ENCODE data around the gene DMRT2. TPM values are rescaled to one million over a fixed set of nuclear protein-coding genes. Genes with fewer than 3 reads are reported as not detected.

Gene DMRT2
- total RNA-seq, 3 donors from 2014 or later: 1.3 to 16.0 (median 5.2) TPM

- no peaks in the 10 kb centered on the region for H3K36me3 ChIP-seq
- intact Hi-C loops (cut with DNase I; ENCODE audit: low total_unique reads): no loop called here
- H3K4me3 ChIP-seq: no peak overlapping the region
- H3K27me3 ChIP-seq: no peaks in the 10 kb centered on the region
- no peak for TF ChIP-seq POLR2AphosphoS5 (IDR thresholded peaks at IDR 0.05)
- no peak for TF ChIP-seq CTCF (IDR thresholded peaks at IDR 0.05)
- TF ChIP-seq POLR2A (IDR thresholded peaks at IDR 0.05): no peak
- no peak overlapping the region for H3K27ac ChIP-seq
- H3K9me3 ChIP-seq: no peaks in the 10 kb centered on the region
- DNase-seq (ENCODE audit: low spot score in 2 of 2): peak in 1 of 2 donors; percentile 29
- H3K4me1 ChIP-seq: no peaks in the 10 kb centered on the region
Measured at GRCh38 chr9:1071730-1072129, 21.6 kb downstream of the DMRT2 start.

- intact Hi-C loops (cut with DNase I; ENCODE audit: low total_unique reads): no loop called here
- DNase-seq (ENCODE audit: low spot score in 2 of 2): no peak
Measured at GRCh38 chr9:1073497-1073896, 23.3 kb downstream of the DMRT2 start.

GRCh38 chr9:1077616-1078015, 27.5 kb downstream of the DMRT2 start:
- Histone ChIP-seq H3K4me3 (no peak overlapping the region), H3K27me3 (peaks cover 0 to 4% of the 10 kb centered on the region in 2 donors), H3K36me3 (no peaks in the 10 kb centered on the region), H3K27ac (no peak overlapping the region), H3K4me1 (no peaks in the 10 kb centered on the region), H3K9me3 (no peaks in the 10 kb centered on the region)
- DNase-seq (ENCODE audit: low spot score in 2 of 2): no peak
- intact Hi-C loops (cut with DNase I; ENCODE audit: low total_unique reads): no loop called here
- no peak for TF ChIP-seq POLR2A (IDR thresholded peaks at IDR 0.05)
- TF ChIP-seq POLR2AphosphoS5 (IDR thresholded peaks at IDR 0.05): no peak
- no peak for TF ChIP-seq CTCF (IDR thresholded peaks at IDR 0.05)

More at GRCh38 chr9:1073497-1073896, 23.3 kb downstream of the DMRT2 start:
- Histone ChIP-seq H3K27me3 (no peaks in the 10 kb centered on the region), H3K4me3 (no peak overlapping the region), H3K36me3 (no peaks in the 10 kb centered on the region), H3K4me1 (no peaks in the 10 kb centered on the region), H3K27ac (no peak overlapping the region), H3K9me3 (no peaks in the 10 kb centered on the region)
- no peak for TF ChIP-seq POLR2AphosphoS5 (IDR thresholded peaks at IDR 0.05)
- TF ChIP-seq CTCF (IDR thresholded peaks at IDR 0.05): no peak
- no peak for TF ChIP-seq POLR2A (IDR thresholded peaks at IDR 0.05)

- H3K27ac ChIP-seq: no peak overlapping the region
- H3K4me1 ChIP-seq: no peaks in the 10 kb centered on the region
- no peak for DNase-seq (ENCODE audit: low spot score in 2 of 2)
- TF ChIP-seq CTCF (IDR thresholded peaks at IDR 0.05): no peak
- no peak for TF ChIP-seq POLR2A (IDR thresholded peaks at IDR 0.05)
- no peak for TF ChIP-seq POLR2AphosphoS5 (IDR thresholded peaks at IDR 0.05)
- peaks cover 0 to 4% of the 10 kb centered on the region in 2 donors for H3K27me3 ChIP-seq
- H3K4me3 ChIP-seq: peak overlapping the region; percentile 27 to 58 (median 33)
- H3K36me3 ChIP-seq: no peaks in the 10 kb centered on the region
- intact Hi-C loops (cut with DNase I; ENCODE audit: low total_unique reads): no loop called here
- H3K9me3 ChIP-seq: no peaks in the 10 kb centered on the region
Measured at GRCh38 chr9:1083325-1083913, 33.3 kb downstream of the DMRT2 start.

- Histone ChIP-seq H3K27ac (no peak overlapping the region), H3K27me3 (peaks cover 0 to 4% of the 10 kb centered on the region in 2 donors), H3K4me1 (no peaks in the 10 kb centered on the region), H3K9me3 (no peaks in the 10 kb centered on the region), H3K4me3 (no peak overlapping the region), H3K36me3 (no peaks in the 10 kb centered on the region)
- intact Hi-C loops (cut with DNase I; ENCODE audit: low total_unique reads): no loop called here
- DNase-seq (ENCODE audit: low spot score in 2 of 2): no peak
- TF ChIP-seq POLR2AphosphoS5 (IDR thresholded peaks at IDR 0.05): no peak
- TF ChIP-seq POLR2A (IDR thresholded peaks at IDR 0.05): no peak
- no peak for TF ChIP-seq CTCF (IDR thresholded peaks at IDR 0.05)
Measured at GRCh38 chr9:1085086-1085485, 34.9 kb downstream of the DMRT2 start.
